Activated naive CD4-positive, alpha-beta T cell treated with anti-CD3 and anti-CD28 coated beads, Interleukin-2, amount 10 ng/mL, durations not matched to agents 7 days and 5 days (primary cell): ENCODE data around the gene RAD51B.
"Not testable (repeated sequence)": the region's sequence is repeated elsewhere in the genome, so short reads cannot be mapped to it uniquely, and the experiment has no call there.

Source experiments
- CTCF ChIA-PET: fragments of 350-600 bp; sonication (Branson Sonifier 250); formaldehyde crosslinking; loops from one replicate; lab custom pipeline; 2021; ENCODE audit warnings: antibody characterized with exemption; lab: Charles Lee
- DNase-seq: peaks from one replicate; pipeline ENCODE4 v3.0.0-alpha.2; 2020
- H3K27ac Mint-ChIP-seq: one replicate; pipeline ENCODE4 v1.8.0; 2021; ENCODE audit warnings: mild to moderate bottlenecking, moderate library complexity, mixed read lengths
- H3K27me3 Mint-ChIP-seq: one replicate; pipeline ENCODE4 v1.8.0; 2021; ENCODE audit warnings: mild to moderate bottlenecking, mixed read lengths
- H3K36me3 Mint-ChIP-seq: one replicate; pipeline ENCODE4 v1.8.0; 2021; ENCODE audit warnings: mixed read lengths
- H3K4me1 Mint-ChIP-seq: one replicate; pipeline ENCODE4 v1.8.0; 2021; ENCODE audit warnings: mixed read lengths
- H3K4me3 Mint-ChIP-seq: one replicate; pipeline ENCODE4 v1.8.0; 2021; ENCODE audit warnings: mild to moderate bottlenecking, moderate library complexity, mixed read lengths
- H3K9me3 Mint-ChIP-seq: one replicate; pipeline ENCODE4 v1.8.0; 2021; ENCODE audit warnings: mixed read lengths

RAD51B gene

DNA sequence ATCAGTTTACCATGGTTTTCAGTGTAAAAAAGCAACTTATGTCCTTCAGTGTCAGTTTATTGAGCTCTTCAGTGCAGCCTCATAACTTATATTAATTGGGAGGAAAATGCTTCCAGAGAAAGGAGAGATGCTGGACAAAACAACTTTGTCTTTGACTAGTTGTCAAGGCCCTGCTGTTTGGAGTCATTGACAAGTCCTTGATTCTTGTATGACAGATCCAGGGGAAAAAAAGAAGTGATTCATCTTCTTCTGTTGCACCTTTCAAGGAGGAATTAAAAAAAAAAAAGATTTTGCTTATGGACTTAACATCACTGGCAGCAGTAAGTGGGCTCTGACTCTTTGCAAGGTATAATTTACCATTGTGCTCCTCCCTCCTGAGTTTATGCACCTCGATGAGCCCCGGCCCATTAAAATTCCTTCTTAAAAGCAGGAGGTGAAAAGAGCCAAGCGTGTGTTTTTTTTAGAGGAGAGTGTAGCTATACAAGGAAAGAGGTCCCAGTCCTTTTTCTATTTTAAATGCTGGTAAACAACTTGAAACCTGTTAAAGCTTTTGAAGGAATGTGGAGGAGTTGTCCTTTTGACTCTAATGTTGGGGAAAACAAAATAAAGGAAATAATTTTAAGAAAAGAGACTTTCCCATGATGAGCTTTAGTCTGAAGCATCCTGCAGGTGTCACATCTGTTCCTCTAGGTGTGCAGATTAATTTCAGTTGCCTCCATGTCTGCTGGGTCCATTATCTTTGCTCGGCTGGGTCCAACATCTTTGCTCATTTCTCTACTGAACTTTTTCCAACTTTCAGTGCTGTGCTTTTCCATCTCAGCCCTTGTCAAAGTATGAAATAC, 431.6 kb downstream of the RAD51B start:
- Mint-ChIP-seq H3K27me3 (no peaks in the 10 kb centered on the region), H3K4me1 (peaks cover 31% of the 10 kb centered on the region), H3K9me3 (no peaks in the 10 kb centered on the region), H3K27ac (no peak overlapping the region), H3K4me3 (no peak overlapping the region), H3K36me3 (no peaks in the 10 kb centered on the region)
- peak; percentile 26 for DNase-seq
- CTCF ChIA-PET, result interaction anchor here (0.5 to 9.3 kb wide), 14 partner anchors 9 to 612 kb away, joined by 3 to 149 read pairs (median 4); no protein-coding TSS in a partner anchor

- Mint-ChIP-seq H3K4me3 (no peak overlapping the region), H3K36me3 (no peaks in the 10 kb centered on the region), H3K27ac (no peak overlapping the region), H3K27me3 (no peaks in the 10 kb centered on the region), H3K4me1 (peaks cover 31% of the 10 kb centered on the region), H3K9me3 (no peaks in the 10 kb centered on the region)
- CTCF ChIA-PET, result interaction anchor here (0.8 to 9.3 kb wide), 8 partner anchors 8 to 592 kb away, joined by 3 to 149 read pairs (median 8); no protein-coding TSS in a partner anchor
- DNase-seq, result no peak
These were observed 432.2 kb downstream of the RAD51B start for GRCh38 chr14:68251769-68252100.

- Mint-ChIP-seq H3K36me3 (no peaks in the 10 kb centered on the region), H3K27me3 (no peaks in the 10 kb centered on the region), H3K9me3 (no peaks in the 10 kb centered on the region), H3K4me1 (peaks cover 20% of the 10 kb centered on the region), H3K4me3 (no peak overlapping the region), H3K27ac (no peak overlapping the region)
- DNase-seq, result no peak
- CTCF ChIA-PET, result interaction anchor here (1.3 to 9.3 kb wide), 3 partner anchors 536 to 572 kb away, joined by 4 to 149 read pairs (median 79); no protein-coding TSS in a partner anchor
These were observed 433.7 kb downstream of the RAD51B start for GRCh38 chr14:68253160-68253780.

DNA sequence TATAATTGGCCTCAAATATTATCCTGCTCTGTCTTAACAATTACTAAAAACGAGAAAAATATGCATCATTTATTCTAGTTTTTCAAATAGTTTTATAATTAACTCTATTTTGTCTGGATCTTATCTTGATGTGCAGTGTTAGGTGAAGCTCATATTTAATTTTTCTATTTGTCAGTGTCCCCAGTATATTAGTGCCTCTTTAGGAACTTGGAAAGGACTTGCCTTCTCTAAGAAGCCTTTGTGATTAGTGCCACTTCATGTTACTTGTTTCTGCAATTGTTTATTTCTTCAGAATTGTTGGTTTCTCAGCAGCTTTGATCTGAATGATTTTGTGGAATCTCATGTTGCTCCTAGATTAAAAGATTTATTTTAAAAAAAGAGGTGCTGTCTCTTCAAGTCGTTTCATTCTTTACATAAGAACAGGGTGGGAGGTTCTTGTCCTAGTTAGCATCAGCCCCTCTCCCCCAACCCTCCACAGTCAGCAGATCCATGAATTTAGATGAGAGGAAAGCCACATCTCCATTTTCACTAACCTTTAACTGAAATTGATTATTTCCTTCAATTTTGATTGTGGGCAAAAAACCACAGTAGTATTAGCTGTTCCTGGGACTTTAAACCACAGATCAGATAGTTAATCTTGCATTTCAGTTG, 434.4 kb downstream of the RAD51B start:
- H3K4me1 Mint-ChIP-seq, result peaks cover 21% of the 10 kb centered on the region
- CTCF ChIA-PET, result interaction anchor here (1.2 to 9.3 kb wide), 4 partner anchors 535 to 576 kb away, joined by 3 to 149 read pairs (median 42); no protein-coding TSS in a partner anchor
- DNase-seq, result no peak
- no peaks in the 10 kb centered on the region for H3K9me3 Mint-ChIP-seq
- H3K27ac Mint-ChIP-seq, result no peak overlapping the region
- H3K4me3 Mint-ChIP-seq, result no peak overlapping the region
- no peaks in the 10 kb centered on the region for H3K27me3 Mint-ChIP-seq
- no peaks in the 10 kb centered on the region for H3K36me3 Mint-ChIP-seq

DNA sequence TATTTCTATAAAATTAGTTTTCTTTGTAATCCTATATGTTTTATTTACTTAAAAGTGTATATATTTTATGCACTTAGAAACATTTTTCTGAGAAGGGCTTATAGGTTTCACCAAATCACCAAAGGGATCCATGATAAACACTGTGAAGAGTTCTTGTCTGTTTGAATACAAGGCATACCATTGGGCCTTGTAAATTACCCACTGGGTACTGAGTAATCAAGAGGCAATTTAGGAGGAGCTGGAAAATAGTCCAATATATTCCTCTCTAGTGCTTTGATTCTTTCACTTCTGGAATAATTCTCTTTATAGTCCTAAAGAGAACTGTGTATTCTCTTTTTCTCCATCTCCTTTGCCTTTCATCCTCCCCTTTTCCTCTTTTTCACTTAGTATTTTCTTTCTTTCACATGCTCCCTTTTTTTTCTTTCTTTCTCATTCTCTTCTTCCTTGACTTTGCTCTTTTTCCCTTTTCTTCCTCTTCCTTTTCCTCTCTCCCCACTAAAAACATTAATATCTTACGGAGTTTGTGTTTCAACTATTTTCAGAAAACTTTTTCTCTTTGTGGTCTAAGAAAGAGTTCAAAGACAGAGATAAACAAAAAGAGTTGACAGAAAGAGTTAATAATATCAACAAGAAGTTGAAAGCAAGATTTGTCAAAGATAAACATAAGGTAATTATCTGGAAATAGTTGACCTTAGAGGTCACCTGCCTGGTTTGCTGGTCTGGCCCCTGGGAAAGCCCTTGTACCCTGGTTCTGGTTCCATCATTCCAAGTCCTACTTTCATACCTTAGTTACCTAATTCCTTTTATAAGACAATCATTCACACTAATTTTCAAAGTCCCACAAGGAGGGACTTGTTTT, 435.3 kb downstream of the RAD51B start:
- Mint-ChIP-seq H3K36me3 (no peaks in the 10 kb centered on the region), H3K27me3 (no peaks in the 10 kb centered on the region), H3K4me1 (peaks cover 22% of the 10 kb centered on the region), H3K4me3 (no peak overlapping the region), H3K27ac (no peak overlapping the region), H3K9me3 (no peaks in the 10 kb centered on the region)
- CTCF ChIA-PET, result interaction anchor here (1.2 to 9.3 kb wide), 4 partner anchors 311 to 575 kb away, joined by 3 to 149 read pairs (median 5); no protein-coding TSS in a partner anchor
- no peak for DNase-seq

DNA sequence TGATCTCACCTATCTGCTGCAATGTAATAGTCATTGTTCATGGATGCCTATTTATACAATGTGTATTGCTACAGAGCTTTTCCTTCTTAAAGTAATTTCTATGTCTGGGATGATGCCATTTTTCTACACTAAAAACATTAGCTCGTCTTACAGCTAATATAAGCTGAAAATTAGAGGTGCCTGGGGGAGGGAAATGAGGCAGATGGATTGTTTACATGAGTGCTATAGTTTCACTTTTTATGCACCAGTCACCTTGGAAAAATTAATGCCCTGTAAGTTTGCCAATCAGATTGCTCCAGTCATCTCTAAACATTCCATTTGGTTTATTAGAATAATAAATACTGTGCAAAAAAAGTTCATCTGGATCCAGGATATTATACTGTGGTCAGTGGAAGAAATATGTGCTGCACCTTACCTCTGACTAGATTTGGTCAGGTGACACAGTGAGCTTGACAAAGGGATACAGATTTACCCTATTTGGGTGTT, 436.2 kb downstream of the RAD51B start:
- Mint-ChIP-seq H3K27me3 (no peaks in the 10 kb centered on the region), H3K27ac (no peak overlapping the region), H3K36me3 (no peaks in the 10 kb centered on the region), H3K4me1 (peaks cover 27% of the 10 kb centered on the region), H3K4me3 (no peak overlapping the region), H3K9me3 (no peaks in the 10 kb centered on the region)
- DNase-seq, result no peak
- CTCF ChIA-PET, result interaction anchor here (1.2 to 1.6 kb wide), 3 partner anchors 312 to 561 kb away, joined by 3 to 6 read pairs (median 3); no protein-coding TSS in a partner anchor

DNA sequence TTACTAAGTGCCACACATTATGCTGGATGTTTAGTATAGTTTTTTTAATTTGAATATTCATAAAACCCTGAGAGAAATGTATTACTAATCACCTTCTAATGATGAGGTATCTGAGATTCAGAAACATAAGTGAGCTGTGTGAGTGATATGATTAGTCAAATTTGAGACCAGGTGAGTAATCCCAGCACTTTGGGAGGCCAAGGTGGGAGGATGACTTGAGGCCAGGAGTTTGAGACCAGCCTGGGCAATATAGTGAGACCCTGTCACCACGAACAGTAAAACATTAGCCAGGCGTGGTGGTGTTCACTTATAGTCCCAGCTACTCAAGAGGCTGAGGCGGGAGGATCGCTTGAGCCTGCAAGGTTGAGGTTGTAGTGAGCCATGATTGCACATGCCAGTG, 438.4 kb downstream of the RAD51B start:
- CTCF ChIA-PET, result no interaction called here
- Mint-ChIP-seq H3K4me1 (peaks cover 46% of the 10 kb centered on the region), H3K4me3 (no peak overlapping the region), H3K27ac (no peak overlapping the region), H3K27me3 (no peaks in the 10 kb centered on the region), H3K9me3 (no peaks in the 10 kb centered on the region), H3K36me3 (no peaks in the 10 kb centered on the region)
- DNase-seq, result no peak

DNA sequence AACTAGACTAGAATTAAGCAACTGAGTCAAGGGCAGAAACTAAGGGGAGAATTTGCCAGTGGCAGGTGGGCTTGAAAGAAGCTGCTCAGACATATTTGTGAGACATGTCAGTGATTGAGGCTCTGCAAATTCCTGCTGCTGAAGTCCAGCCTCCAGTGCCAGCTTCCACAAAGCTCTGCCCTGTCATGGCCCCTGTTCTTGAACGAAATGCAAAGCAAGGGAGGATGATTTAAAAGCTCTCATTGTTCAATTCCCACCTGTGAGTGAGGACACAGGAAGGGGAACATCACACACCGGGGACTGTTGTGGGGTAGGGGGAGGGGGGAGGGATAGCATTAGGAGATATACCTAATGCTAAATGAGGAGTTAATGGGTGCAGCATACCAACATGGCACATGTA, 439.4 kb downstream of the RAD51B start:
- peaks cover 51% of the 10 kb centered on the region for H3K4me1 Mint-ChIP-seq
- H3K27ac Mint-ChIP-seq, H3K27me3 Mint-ChIP-seq, H3K9me3 Mint-ChIP-seq, H3K36me3 Mint-ChIP-seq, DNase-seq, H3K4me3 Mint-ChIP-seq: not testable (repeated sequence)
- CTCF ChIA-PET, result interaction anchor here (1.0 to 2.9 kb wide), 2 partner anchors 9 to 116 kb away, joined by 3 to 11 read pairs; no protein-coding TSS in a partner anchor

DNA sequence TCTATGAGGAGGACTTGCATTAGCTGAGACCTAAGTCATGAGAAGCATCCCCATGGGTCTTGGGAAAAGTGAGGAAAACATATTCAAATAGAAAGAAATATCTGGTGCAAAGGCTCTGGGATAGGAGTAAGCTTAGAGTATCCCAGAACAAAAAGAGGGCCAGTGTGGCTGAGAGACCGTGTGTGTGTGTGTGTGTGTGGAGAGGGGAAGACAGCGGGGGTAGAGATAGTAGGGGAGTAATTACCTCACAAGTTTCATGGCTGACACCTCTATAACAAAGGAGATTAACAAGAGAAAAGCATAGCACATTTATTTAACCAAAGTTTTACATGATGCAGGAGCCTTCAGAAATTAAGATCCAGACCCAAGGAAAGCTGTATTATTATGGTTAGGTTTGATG, 440.5 kb downstream of the RAD51B start:
- Mint-ChIP-seq H3K4me1 (peaks cover 51% of the 10 kb centered on the region), H3K27ac (peak overlapping the region; percentile 84), H3K4me3 (no peak overlapping the region), H3K36me3 (no peaks in the 10 kb centered on the region), H3K27me3 (no peaks in the 10 kb centered on the region), H3K9me3 (no peaks in the 10 kb centered on the region)
- no peak for DNase-seq
- CTCF ChIA-PET, result interaction anchor here (0.7 to 2.9 kb wide), 3 partner anchors 10 to 529 kb away, joined by 3 to 11 read pairs (median 3); no protein-coding TSS in a partner anchor

- Mint-ChIP-seq H3K4me3 (no peak overlapping the region), H3K27ac (peak overlapping the region; percentile 84), H3K27me3 (no peaks in the 10 kb centered on the region), H3K9me3 (no peaks in the 10 kb centered on the region), H3K36me3 (no peaks in the 10 kb centered on the region), H3K4me1 (peaks cover 45% of the 10 kb centered on the region)
- CTCF ChIA-PET, result interaction anchor here (2.9 kb wide), 1 partner anchor 11 kb away, joined by 11 read pairs; no protein-coding TSS in a partner anchor
- no peak for DNase-seq
These were observed 441.7 kb downstream of the RAD51B start for GRCh38 chr14:68261092-68261842.

DNA sequence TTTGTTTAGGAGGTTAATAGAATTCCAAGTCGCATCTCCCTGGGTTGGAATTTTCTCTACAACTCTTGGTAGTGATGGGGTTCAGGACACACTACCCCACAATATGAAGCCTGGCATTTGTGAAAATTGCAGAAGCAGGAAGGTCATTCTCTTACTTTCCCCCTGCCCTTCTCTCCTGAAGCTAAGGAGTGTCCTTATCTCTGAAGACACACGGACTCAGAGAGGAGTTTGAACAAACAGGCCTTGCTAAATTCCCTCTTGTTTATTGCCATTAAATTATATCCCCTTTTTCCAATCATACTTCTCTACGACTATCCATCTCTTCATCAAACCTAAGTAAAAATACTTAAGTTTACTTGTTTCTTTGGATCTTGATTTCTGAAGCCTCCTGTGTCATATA, 443.0 kb downstream of the RAD51B start:
- Mint-ChIP-seq H3K27me3 (no peaks in the 10 kb centered on the region), H3K27ac (no peak overlapping the region), H3K36me3 (no peaks in the 10 kb centered on the region), H3K4me1 (peaks cover 49% of the 10 kb centered on the region), H3K4me3 (no peak overlapping the region), H3K9me3 (no peaks in the 10 kb centered on the region)
- no peak for DNase-seq
- CTCF ChIA-PET, result interaction anchor here (0.9 kb wide), 1 partner anchor 158 kb away, joined by 4 read pairs; no protein-coding TSS in a partner anchor

- Mint-ChIP-seq H3K27ac (no peak overlapping the region), H3K27me3 (no peaks in the 10 kb centered on the region), H3K4me1 (peaks cover 57% of the 10 kb centered on the region), H3K36me3 (no peaks in the 10 kb centered on the region), H3K4me3 (no peak overlapping the region), H3K9me3 (no peaks in the 10 kb centered on the region)
- DNase-seq, result no peak
- CTCF ChIA-PET, result interaction anchor here (0.9 kb wide), 1 partner anchor 157 kb away, joined by 4 read pairs; no protein-coding TSS in a partner anchor
These were observed 444.1 kb downstream of the RAD51B start for GRCh38 chr14:68263563-68264259.
